GM19035 (cell line): Measurements from ENCODE around the gene DBN1.

Experiments
- ATAC-seq: cut with Tn5 transposase; IDR thresholded peaks from one replicate; pipeline ENCODE4 v1.9.1; 2021; ENCODE audit not compliant: unreplicated experiment

Gene DBN1

DNA sequence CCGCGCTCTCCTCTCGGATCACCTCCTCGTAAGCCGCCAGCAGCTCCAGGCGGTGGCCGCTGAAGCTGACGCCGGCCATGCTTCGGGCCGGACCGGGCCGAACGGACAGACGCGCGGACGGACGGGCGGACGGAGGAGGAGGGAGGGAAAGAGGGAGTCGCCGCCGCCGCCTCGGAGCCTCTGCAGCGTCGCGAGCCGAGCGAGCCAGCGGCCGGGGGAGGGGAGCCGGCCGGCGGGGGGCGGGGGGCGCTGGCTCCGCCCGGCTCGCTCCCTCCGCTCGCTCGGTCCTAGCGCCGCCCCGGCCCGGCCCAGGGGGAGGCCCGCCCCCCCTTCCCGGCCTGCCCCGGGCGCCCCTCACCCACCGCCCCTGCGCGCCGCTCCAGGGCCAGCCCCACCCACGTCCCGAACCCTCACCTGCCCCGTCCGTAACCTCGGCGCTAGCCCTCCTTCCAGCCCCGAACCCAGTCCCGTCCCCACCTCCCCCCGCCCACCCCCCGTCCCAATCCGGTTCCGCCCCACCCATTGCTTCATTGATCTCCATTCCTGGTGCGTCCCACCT, at the start of gene DBN1:
DBN1 (minus strand) TSS at position 192 of the 559 bp plus-strand sequence; CDS start at position 79, 113 bp downstream.
- ATAC-seq, result no peak

DNA sequence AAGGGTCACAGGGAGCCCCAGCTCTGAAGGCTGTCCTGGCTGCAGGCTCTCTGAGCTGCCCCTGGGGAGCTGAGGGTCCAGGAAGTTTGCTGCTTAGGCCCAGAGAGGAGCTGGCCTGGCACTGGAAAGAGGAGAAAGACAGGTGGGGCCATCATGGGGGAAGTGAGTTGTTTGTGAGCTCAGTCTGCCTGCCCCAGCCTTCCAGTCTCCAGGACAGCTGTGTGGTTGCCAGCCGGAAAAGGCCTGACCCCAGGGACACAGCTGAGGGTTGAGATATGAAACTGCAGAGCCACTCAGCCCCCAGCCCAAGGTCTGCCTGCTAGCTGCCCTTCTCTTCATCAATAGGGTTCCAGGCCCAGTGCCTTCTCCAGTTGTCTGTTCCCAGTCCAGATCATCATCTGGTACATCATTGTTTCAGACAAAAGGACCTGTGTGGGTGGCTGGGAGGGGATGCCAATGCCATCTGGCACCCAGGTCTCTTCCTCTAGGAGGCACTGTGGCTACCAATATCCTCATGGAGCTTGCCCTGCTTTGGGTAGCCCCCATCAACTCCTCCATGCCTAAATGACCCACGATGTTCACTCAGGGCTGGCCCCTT, 47.6 kb upstream of the DBN1 start:
- ATAC-seq, result no peak

DNA sequence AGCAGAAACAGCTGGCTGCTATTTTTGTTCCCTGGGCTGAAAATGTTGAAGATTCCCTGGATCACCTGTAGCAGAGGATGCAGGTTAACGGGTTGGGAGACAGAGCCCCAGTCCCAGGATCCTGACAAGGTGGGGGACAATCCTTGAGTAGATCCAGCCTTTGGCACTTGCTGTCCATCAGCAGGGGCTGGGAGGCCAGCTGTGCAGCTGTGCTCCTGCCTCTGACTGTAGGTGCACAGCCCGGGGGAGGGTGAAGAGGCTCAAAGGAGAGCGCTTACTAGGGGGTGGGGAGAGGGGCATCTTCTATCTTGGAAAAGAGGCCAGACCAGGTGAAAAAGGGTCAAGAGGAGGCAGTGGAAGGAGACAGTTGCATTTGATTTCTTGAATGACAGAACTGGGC, 46.8 kb upstream of the DBN1 start:
- ATAC-seq, result no peak

DNA sequence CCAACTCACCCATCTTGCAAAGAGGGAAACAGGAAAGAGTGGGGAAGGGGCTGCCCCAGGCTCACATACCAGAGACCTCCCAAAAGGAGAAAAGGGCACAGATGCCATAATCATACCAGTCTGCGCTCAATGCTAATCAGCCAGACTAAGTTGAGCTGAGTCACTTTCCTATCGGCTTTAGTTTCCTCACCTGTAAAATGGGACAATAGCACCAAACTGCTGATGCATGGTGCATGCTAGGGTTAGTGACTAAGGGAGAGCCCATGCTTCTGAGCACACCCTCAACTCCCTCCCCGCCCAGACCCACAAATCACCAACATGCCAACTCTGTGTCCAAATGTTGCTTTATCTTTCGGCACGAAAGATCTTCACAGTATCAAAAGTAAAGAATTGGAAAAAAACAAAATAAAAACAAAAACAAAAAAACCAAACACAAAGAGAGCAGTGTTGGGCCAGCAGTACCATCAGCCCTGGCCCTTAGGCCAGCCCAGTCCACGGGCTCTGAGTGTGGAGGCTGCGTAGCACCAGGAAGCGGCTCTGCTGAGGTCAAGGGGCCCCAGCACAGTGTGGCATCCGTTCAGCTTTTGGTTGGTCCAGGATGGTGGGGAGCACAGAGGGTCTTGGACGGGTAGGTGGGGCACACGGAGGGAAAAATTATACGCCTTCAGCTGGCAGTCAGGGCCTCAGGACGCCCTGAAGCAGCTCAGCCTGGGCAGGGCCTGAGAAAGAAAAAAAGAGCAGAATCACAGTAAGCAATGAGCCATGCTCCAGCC, 46.2 kb upstream of the DBN1 start:
- no peak for ATAC-seq

DNA sequence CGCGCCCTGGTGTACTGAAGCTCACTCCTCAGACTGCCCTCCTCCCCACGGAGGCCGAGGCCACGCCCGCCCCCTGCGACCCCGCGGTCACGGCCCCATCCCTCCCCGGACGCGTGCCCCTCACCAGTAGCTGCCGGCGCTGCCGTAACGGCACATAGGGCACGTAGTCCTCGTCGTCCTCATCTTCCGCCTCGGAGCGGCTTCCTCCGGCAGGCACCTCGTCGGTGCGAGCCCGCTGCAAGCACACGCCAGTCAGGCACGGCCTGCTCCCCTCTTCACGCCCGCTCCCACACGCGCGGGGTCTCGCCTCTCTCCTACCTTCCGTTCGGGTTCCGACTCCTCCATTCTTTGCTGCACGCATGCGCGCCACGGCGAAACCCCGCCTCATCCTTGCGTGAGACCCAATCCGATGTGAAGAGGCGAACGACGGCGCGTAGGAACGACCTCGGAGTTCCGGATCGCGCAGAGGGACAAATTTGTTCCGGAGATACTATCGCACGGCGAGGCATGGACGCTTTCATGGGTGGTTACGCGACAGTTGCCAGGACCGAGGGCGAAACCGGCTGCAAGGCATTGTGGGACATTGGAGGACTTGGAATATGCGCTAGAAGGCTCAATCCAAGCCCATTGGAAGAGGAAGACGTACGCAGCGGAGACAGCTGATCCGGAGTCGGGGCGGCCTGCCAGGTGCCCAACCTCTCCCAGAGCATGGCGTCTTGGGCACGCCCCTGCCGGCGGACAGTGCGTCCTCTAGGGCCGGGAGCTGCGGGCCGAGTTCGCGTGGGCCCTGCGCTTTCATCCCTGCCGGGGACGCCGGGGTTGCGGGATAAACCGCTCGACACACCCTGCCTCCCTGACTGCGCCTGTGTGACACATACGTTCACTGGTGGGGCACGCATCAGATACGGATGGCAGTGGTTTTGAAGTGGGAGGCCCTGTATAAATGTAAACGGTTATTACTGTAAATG, 43.5 kb upstream of the DBN1 start, which contains the start of gene DDX41:
DDX41 (minus strand) TSS at position 361 of the 968 bp plus-strand sequence; CDS start at position 345, 16 bp downstream.
- ATAC-seq, result peak; percentile 77

DNA sequence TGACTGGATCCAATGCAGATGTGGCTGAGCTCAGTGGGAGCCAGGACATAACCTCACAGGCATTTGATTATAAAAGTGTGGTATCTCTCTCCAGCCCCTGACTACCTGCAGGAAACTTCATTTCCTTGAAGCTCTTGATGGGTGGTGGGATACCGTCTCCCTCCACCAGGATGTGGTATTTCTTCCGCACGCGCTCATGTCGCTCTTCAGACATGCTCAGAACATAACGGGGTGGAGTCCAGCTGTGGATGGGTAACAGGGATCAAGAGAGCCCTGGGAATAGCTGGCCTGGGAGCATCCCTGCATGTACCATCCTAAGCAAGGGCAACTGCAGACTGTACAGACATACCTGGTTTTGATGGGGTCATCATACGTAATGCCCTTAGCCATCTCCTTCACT, 42.1 kb upstream of the DBN1 start:
- ATAC-seq, result no peak

DNA sequence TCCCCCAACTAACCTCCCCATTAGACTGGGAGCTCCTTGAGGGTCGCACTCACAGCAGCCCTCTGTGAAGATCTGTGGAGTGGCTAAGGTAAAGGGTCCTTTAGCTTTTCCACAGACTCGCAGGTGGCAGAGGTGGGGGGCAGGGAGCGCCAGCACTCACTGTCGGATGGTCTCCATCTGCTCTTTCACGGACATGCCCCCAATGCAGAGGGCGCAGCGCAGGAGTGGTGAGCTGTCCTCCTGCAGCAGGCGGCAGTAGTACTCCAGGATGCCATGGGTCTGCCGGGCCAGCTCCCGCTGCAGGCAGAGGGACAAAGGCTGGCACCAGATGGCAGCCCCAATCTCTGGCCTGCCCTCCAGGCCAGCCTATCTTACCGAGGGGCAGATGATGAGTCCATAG, 41.1 kb upstream of the DBN1 start:
- no peak for ATAC-seq

DNA sequence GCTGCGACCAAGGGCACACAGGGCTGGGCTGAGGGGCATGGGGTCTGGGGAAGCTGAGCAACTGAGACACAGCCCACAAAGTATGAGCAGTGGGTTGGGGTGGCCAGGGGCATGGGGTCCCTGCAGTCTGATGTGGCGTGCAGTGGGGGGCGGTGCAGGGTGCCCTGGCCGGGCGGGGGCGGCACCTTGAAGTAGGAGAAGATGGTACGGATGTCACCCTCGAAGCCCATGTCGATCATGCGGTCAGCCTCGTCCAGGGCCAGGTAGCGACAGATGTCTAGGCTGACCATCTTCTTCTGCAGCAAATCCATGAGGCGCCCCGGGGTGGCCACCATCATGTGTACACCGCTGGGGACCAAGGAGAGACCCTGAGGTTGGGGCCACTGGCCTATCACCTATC, 40.1 kb upstream of the DBN1 start:
- ATAC-seq, result no peak

DNA sequence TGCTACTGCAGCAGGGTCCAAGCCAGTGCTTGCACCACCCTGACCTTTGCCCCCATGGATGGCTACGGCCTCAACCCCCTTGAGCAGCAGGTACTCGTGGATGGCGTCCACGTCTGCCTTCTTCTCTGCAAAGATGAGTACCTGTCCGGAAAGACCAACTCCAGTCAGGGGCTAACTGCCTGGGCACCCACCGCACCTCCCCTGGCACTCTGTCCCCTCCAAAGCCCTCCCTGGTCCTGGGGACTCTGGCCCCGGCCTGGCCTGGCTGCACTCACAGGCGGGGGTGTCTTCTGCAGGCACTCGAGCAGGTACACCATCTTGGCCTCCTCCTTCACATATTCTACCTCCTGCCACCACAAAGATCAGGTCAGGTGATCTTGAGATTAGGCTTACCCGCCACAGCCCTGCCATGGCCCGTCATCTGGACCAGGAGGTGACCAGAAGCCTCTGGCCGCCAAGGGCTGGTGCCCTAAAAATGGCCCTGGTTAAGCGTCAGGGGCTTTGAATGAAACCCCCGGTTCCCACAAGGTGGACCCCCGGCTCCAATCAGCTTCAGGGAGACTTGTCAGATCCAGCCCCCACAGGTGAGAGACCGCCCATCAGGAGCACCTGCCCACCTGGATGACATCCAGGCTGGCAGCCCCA, 39.4 kb upstream of the DBN1 start:
- no peak for ATAC-seq

DNA sequence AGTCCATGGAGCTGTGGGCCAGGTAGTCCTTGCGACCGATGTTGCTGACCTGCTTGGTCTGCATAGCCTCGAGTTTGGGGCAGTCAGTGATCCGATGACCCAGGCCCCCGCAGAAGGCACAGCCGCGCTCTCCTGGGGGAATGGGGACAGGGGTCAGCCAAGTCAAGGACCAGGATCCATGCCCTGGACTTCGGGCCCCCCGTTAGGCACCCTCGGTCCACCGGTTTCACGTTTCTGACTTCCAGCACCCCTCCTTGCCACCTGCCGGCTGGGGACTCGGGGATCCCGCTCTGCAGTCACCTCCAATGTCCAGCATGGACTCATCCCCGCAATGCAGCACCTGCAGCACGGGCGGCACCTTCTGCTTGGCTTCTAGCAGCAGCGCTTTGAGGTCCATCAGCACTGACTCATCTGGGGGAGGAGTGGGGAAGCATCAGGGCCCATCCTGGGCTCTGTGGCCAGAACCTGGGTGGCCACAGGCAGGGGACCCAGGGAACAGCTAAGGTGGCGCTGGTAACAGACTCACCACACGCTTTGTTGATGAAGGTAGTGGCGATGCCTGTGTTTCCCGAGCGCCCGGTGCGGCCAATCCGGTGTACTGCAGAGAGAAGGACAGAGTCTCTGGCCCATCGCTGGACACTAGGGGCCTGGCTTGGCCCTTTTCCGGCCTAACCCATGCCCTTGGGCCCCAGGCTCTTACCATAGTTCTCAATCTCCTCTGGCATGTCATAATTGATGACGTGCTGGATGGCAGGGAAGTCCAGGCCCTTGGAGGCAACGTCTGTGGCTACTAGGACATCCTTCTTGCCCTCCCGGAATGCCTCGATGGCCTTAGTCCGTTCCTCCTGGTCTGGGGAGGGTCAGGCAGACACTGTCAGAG, 38.6 kb upstream of the DBN1 start:
- no peak for ATAC-seq

DNA sequence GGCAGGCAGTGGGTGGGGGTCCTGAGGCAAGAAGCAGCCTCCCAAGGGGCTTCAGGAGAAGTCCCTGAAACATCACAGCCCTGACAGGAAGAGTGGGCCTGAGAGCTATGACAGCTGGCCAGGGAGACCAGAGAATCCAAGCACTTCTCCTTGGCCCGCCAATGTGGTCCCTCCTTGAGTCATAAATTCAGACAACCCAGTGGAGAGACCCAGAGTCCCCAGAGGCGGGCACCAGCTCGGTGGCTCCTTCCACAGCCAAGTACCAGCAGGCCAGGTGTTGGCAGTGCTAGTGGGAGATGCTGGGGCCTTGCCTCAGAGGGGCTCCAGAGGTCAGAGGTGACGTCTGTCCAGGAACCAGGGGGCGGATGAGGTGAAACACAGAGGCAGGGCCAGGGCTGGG, 37.7 kb upstream of the DBN1 start:
- ATAC-seq, result no peak

DNA sequence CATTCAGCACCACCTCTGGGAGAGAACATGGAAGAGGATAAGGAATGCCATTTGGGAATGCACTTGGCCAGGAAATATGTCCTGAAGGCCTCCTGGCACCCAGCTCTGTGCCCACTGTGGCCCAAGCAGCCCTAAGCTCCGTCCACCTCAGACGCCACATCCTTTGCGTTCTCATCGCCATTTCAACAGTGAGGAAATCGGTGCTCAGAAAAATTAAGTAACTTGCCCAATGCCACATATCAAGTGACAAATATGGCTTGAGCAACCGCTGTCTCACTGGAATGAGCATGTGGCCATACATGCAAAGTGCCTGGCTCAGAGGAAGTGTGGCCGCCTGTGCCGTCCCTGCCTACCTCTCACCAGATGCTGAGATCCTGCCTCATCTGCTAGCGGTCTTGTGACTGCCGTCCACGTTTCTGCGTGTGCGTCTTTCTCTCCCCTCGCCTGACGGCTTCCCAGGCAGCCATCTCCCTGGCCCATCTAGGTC, 37.2 kb upstream of the DBN1 start:
- peak; percentile 39 for ATAC-seq

DNA sequence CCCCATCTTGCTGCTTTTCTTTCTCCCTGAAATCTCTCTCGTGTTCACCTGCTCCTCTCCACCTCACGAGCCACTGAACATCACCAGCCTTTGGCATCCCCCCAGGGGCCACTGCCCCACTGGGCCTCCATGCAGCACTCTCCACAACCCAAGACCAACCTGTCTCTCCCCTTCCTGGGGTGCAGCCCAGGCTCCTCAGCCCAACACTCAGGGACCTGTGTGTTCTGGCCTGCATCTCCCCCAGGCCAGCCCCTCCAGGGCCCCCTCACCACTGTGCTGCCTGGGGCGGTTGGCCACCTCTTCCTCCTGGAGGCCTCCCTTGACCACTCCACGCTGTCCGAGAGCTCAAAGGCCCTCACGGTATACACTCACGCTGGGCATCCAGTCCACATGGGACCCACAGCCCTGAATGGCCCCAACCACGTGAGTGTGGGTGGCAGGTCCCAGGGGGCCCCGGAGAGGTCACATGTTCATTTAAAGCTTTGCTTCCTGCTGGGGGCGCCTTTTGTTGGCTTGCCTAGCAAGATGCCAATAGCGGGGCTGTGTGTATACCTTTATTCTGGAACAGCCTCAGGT, 36.6 kb upstream of the DBN1 start:
- peak; percentile 44 for ATAC-seq

DNA sequence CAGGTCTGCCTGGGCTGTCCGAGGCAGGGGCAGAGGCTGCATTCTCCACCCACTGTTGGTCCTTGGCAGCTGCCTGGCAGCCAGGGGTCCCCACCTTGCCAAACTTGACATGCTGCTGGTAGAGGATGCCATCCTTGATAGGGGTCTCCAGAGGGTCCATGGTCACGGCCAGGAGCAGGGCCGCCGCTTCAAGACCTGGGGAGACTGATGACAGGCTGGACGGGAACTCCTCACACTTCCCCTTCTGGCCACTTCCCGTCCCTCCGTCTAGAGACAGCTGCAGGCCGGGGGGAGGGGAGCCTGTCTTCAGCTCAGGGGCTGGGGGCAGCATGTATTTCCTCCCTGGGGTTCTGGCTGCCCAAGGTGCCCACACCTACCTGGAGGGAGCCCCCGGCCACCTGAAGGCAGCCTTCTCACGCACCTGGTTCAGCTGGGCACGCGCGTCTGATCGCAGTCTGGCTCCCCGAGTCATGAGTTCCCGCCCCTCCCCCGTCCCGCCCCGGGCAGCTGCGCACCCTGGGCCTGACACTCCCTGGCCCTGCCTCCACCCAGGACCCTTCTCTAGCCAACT, 36.0 kb upstream of the DBN1 start, which contains the start of gene DOK3:
DOK3 (minus strand) TSS at position 446 of the 571 bp plus-strand sequence; CDS start at position 160, 286 bp downstream.
- ATAC-seq, result peak; percentile 27

DNA sequence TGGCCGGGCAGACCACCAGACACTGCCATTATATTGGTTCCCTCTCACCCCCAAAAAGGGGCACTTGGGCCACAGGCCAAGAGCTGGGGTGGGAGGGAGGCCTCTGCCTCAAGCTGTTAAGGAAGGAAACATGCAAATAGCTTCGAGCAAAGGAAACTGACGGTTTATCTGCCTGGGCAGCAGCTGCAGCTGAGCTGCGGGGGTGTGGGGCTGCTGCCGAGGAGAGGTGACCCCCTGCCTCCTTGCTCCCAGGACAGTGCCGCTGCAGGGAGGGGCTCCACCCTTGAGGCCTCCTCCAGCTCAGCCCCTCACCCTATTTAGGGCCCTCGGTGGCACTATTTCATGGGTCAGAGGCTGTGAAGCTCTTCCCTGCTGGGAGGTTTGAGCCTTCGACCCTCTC, 35.4 kb upstream of the DBN1 start:
- peak; percentile 35 for ATAC-seq

DNA sequence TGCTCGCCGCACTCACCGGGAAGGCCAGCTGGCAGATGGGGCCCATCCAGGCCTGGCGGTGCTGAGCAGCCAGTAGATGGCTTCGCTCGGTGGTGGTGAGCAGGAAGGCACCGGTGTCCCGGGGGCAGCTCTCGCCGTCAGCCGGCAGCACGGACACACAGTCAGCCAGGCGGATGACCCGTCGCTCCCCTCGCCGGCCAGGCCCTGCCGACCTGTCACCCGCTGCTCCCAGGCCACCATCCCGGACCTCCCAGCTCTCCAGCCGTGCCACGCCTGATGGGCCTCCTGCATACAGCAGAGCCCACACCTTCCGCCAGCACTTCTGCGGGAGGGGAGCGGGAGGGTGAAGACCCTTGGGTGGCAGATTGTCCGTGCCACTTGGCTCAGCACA, 34.8 kb upstream of the DBN1 start:
- no peak for ATAC-seq

DNA sequence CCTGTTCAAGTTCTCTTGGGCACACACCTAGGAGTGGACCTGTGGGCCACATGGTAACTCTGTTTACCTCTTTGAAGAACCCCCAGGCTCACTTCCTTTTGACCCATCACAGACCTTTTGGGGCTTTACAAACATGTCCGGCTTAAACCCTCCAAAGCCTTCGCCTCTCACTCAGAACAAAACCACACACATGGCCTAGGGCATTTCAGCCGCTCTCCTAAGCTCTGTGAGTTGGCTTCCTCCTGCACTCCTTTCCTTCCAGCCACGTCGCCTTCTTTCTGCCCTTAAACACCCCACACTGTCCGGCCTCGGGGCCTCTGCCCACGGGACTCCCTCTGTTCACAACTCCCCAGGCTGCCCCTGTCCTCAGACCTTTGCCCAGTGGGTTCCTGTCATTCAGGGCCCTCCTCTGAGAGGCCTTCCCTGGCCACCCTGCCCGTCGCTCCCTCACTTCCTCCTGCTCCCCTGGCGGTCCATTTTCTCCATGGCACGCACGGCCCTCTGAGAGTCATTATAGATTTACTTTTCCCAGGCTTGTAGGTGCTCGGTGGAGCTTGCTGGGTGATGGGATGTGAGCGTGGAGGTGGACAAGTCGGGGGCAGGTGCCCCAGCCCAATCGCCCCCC, 34.3 kb upstream of the DBN1 start:
- no peak for ATAC-seq

DNA sequence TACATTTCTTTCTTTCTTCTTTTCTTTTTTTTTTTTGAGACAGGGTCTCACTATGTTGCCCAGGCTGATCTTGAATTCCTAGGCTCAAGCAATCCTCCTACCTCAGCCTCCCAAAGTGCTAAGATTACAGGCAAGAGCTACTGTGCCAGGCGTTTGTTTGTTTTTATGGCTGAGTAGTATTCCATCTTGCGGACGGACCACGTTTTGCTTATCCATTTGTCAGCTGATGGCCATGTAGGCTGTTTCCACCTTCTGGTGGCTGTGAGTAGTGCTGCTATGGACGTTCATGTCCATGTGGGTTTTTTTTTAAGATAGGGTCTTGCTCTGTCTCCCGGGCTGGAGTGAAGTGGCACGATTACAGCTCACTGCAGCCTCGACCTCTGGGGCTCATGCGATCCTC, 33.7 kb upstream of the DBN1 start:
- no peak for ATAC-seq
